Measurements from ENCODE around the gene PHYHD1. TPM values are rescaled to one million over a fixed set of nuclear protein-coding genes. Genes with fewer than 3 reads are reported as not detected.

PHYHD1 gene
- total RNA-seq, 1 donor from 2014 or later: 3.4 TPM

DNA sequence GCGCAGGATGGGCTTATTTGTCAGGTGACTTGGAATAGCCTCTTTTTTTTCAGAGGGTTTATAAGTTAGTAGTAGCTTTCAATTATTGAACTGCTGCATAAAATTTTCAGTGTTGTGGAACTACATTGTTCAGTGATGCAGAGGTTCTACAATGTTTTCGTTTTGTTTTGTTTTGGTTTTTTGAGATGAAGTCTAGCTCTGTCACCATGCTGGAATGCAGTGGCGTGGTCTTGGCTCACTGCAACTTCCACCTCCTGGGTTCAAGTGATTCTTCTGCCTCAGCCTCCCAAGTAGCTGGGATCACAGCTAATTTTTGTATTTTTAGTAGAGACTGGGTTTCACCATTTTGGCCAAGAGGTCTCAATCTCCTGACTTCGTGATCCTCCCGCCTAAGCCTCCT lies 48.7 kb downstream of the PHYHD1 start:
- no peaks in the 10 kb centered on the region for H3K9me3 Mint-ChIP-seq (ENCODE audit: low read depth)
- H3K27ac Mint-ChIP-seq (ENCODE audit: unreplicated experiment): peak overlapping the region; percentile 54
- H3K4me3 Mint-ChIP-seq (ENCODE audit: unreplicated experiment): no peak overlapping the region
- H3K4me1 Mint-ChIP-seq (ENCODE audit: low read depth): peaks cover 6% of the 10 kb centered on the region
- TF ChIP-seq, protein P1, sequence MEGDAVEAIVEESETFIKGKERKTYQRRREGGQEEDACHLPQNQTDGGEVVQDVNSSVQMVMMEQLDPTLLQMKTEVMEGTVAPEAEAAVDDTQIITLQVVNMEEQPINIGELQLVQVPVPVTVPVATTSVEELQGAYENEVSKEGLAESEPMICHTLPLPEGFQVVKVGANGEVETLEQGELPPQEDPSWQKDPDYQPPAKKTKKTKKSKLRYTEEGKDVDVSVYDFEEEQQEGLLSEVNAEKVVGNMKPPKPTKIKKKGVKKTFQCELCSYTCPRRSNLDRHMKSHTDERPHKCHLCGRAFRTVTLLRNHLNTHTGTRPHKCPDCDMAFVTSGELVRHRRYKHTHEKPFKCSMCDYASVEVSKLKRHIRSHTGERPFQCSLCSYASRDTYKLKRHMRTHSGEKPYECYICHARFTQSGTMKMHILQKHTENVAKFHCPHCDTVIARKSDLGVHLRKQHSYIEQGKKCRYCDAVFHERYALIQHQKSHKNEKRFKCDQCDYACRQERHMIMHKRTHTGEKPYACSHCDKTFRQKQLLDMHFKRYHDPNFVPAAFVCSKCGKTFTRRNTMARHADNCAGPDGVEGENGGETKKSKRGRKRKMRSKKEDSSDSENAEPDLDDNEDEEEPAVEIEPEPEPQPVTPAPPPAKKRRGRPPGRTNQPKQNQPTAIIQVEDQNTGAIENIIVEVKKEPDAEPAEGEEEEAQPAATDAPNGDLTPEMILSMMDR (IDR thresholded peaks at IDR 0.05): no peak
- peaks cover 24% of the 10 kb centered on the region for H3K36me3 Mint-ChIP-seq (ENCODE audit: low read depth)
- DNase-seq (ENCODE audit: low spot score): no peak
- no peaks in the 10 kb centered on the region for H3K27me3 Mint-ChIP-seq (ENCODE audit: low read depth)

DNA sequence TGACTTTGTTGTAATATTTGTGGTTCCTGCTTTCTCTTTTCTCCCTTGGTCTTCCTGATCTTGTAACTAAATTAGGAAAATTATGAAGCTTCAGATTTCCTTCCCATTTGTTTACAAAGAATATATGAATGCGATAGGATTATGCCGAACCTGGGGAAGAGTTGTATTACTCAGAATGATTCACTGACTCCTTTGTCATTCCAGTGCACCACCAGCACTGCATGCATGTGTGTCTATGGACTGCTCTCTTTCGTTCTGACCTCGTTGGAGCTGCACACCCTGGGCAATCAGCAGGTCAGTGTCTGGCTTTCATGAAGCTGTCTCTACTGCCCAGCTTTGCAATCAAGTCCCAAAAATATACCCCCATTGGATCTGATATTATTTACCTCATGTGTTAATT lies 52.2 kb downstream of the PHYHD1 start:
- TF ChIP-seq, protein P1 (IDR thresholded peaks at IDR 0.05): no peak
- Mint-ChIP-seq H3K27ac (ENCODE audit: unreplicated experiment) (no peak overlapping the region), H3K27me3 (ENCODE audit: low read depth) (no peaks in the 10 kb centered on the region), H3K9me3 (ENCODE audit: low read depth) (no peaks in the 10 kb centered on the region), H3K4me3 (ENCODE audit: unreplicated experiment) (no peak overlapping the region), H3K36me3 (ENCODE audit: low read depth) (peaks cover 35% of the 10 kb centered on the region), H3K4me1 (ENCODE audit: low read depth) (peaks cover 6% of the 10 kb centered on the region)
- peak; percentile 14 for DNase-seq (ENCODE audit: low spot score)

DNA sequence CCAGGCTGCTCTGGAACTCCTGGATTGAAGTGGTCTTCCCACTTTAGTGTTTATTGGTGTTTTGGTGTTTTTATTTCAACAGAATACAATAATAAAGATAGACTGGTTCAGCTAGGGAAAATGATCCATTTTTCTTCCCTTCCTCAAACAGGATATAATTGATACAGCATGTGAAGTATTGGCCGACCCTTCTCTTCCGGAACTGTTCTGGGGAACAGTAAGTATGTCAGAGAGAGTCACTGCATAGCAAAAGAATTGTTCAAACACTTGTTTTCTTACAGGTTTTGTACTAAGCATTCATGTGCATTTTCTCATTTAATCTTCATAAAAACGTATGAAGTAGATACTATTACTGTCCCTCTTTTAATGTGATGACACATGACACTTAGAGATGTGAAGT lies 58.3 kb downstream of the PHYHD1 start:
- no peak for DNase-seq (ENCODE audit: low spot score)
- TF ChIP-seq, protein P1 (IDR thresholded peaks at IDR 0.05): no peak
- peaks cover 46% of the 10 kb centered on the region for H3K36me3 Mint-ChIP-seq (ENCODE audit: low read depth)
- H3K27ac Mint-ChIP-seq (ENCODE audit: unreplicated experiment): no peak overlapping the region
- H3K4me1 Mint-ChIP-seq (ENCODE audit: low read depth): no peaks in the 10 kb centered on the region
- H3K9me3 Mint-ChIP-seq (ENCODE audit: low read depth): no peaks in the 10 kb centered on the region
- no peak overlapping the region for H3K4me3 Mint-ChIP-seq (ENCODE audit: unreplicated experiment)
- no peaks in the 10 kb centered on the region for H3K27me3 Mint-ChIP-seq (ENCODE audit: low read depth)

DNA sequence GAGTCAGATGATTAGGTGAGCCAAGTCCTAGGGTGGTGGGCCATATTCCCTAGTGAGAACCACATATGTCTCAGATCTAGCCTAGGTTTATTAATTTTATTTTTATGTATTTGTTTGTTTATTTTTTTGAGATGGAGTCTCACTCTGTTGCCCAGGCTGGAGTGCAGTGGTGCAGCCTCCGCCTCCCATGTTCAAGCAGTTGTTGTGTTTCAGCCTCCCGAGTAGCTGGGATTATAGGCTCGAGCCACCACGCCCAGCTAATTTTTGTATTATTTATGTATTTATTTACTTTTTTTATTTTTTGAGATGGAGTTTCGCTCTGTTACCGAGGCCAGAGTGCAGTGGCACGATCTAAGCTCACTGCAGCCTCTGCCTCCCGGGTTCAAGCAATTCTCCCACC lies 62.8 kb downstream of the PHYHD1 start:
- TF ChIP-seq, protein P1 (IDR thresholded peaks at IDR 0.05): no peak
- no peaks in the 10 kb centered on the region for H3K9me3 Mint-ChIP-seq (ENCODE audit: low read depth)
- H3K36me3 Mint-ChIP-seq (ENCODE audit: low read depth): peaks cover 59% of the 10 kb centered on the region
- H3K27me3 Mint-ChIP-seq (ENCODE audit: low read depth): no peaks in the 10 kb centered on the region
- peak; percentile 12 for DNase-seq (ENCODE audit: low spot score)
- no peak overlapping the region for H3K27ac Mint-ChIP-seq (ENCODE audit: unreplicated experiment)
- H3K4me3 Mint-ChIP-seq (ENCODE audit: unreplicated experiment): no peak overlapping the region
- H3K4me1 Mint-ChIP-seq (ENCODE audit: low read depth): peaks cover 17% of the 10 kb centered on the region

DNA sequence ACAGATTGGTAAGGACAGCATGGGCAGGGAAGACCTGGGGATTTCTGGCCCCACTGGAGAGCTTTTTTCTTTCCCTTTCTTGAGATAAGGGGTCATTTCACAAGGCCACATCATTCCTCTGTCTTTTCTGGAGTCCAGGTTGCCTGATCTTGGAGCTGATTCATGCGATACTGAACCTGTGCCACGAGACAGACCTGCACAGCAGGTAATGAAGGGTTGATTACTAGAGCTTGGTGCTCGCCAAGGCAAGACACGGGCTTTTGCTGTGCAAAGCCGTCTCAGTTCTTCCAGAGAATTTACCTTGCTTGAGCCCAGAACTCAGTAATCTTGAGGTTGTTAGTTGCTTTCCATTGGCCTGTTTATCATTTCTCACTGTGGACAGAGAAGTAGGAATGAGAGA lies 65.9 kb downstream of the PHYHD1 start:
- peak overlapping the region; percentile 80 for H3K27ac Mint-ChIP-seq (ENCODE audit: unreplicated experiment)

More for the DNA sequence above, 65.9 kb downstream of the PHYHD1 start:
- Mint-ChIP-seq H3K36me3 (ENCODE audit: low read depth) (peaks cover 48% of the 10 kb centered on the region), H3K9me3 (ENCODE audit: low read depth) (no peaks in the 10 kb centered on the region), H3K27me3 (ENCODE audit: low read depth) (no peaks in the 10 kb centered on the region), H3K4me3 (ENCODE audit: unreplicated experiment) (no peak overlapping the region), H3K4me1 (ENCODE audit: low read depth) (peaks cover 17% of the 10 kb centered on the region)
- DNase-seq (ENCODE audit: low spot score): no peak
- TF ChIP-seq, protein P1 (IDR thresholded peaks at IDR 0.05): no peak
